ENCODE results near the gene INAFM2. TPM values are rescaled to one million over a fixed set of nuclear protein-coding genes. Genes with fewer than 3 reads are reported as not detected.
A peak's percentile ranks its signal among the peaks of the same experiment; 100 is the strongest.

Gene INAFM2
- total RNA-seq, 1 experiment from 2014 or later, result 8.8 TPM

DNA sequence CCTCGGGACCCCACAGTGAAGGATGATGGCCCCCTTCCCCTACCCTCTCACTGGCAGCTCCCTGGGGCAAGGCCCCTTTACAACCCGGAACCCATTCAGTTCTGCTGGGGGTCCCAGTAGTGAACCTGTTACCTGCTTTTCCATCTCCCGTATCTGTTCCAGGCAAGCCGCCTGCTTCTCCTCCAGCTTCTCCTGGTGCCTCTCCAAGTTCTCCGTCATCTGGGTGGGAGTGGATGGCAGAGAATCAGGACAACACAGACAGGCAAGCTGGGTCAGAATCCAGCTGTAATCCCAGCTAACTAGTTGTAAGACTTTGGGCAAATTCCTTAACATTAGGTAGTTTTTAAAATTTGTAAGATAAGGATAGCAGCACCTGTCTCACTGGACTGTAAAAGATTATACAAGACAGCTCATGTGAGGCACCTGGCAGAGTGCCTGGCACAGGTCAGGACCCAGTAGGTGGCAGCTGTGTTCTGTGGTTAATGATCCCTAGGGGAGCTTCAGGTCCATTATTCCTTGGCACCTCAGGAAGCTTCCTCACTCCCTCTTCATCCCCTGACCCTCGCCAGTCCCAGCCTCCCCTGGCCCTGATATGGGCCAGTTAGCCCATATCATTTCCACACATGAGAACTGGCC, 34.2 kb upstream of the INAFM2 start:
- ChIA-PET POLR2A (no interaction called here), RAD21 (ENCODE audit: low non-redundant PET in 1 of 2, low total read pairs in 2 of 2, uncharacterized antibody in 2 of 2, unreplicated experiment in 2 of 2) (interaction anchor here in 1 of 2 experiments (0.6 to 1.4 kb wide), 5 partner anchors 20 to 254 kb away, joined by 3 to 5 read pairs (median 4); no protein-coding TSS in a partner anchor), CTCF (interaction anchor here (0.6 to 3.3 kb wide), 14 partner anchors 10 to 605 kb away, joined by 3 to 31 read pairs (median 4); partner anchors contain the start of genes PLCB2 and VPS18)
- Histone ChIP-seq H3K36me3 (ENCODE audit: control insufficient read depth in 1 of 2, insufficient read depth in 2 of 2, low read length in 2 of 2) (no peaks in the 10 kb centered on the region), H3K9me3 (ENCODE audit: control insufficient read depth in 1 of 2, insufficient read depth in 1 of 2, low read depth in 1 of 2, low read length in 2 of 2) (no peaks in the 10 kb centered on the region), H4K20me1 (ENCODE audit: insufficient read depth) (no peaks in the 10 kb centered on the region), H3K9ac (ENCODE audit: low read length) (no peak overlapping the region), H3K27ac (ENCODE audit: low read depth, low read length) (no peak overlapping the region), H3K79me2 (ENCODE audit: insufficient read depth, low read length) (no peaks in the 10 kb centered on the region), H2AFZ (ENCODE audit: low read depth, low read length, poor library complexity, severe bottlenecking) (no peak overlapping the region), H3K9me2 (ENCODE audit: insufficient read depth) (no peaks in the 10 kb centered on the region), H3K27me3 (ENCODE audit: insufficient read depth, low read length) (no peaks in the 10 kb centered on the region), H3K4me2 (ENCODE audit: low read length) (peak overlapping the region; percentile 30), H3K4me1 (ENCODE audit: control insufficient read depth in 1 of 2, insufficient read depth in 2 of 2, low read length in 2 of 2) (peaks cover 59 to 65% of the 10 kb centered on the region in 2 experiments), H3K4me3 (replicated peaks in 1 of 2; ENCODE audit: low read depth in 1 of 2, low read length in 2 of 2) (no peak overlapping the region)
- peak; percentile 53 for TF ChIP-seq RAD21 (IDR thresholded peaks at IDR 0.05; ENCODE audit: low read depth)
- no peak for TF ChIP-seq EGR1 (IDR thresholded peaks at IDR 0.05; ENCODE audit: low read depth)
- TF ChIP-seq, protein P1, sequence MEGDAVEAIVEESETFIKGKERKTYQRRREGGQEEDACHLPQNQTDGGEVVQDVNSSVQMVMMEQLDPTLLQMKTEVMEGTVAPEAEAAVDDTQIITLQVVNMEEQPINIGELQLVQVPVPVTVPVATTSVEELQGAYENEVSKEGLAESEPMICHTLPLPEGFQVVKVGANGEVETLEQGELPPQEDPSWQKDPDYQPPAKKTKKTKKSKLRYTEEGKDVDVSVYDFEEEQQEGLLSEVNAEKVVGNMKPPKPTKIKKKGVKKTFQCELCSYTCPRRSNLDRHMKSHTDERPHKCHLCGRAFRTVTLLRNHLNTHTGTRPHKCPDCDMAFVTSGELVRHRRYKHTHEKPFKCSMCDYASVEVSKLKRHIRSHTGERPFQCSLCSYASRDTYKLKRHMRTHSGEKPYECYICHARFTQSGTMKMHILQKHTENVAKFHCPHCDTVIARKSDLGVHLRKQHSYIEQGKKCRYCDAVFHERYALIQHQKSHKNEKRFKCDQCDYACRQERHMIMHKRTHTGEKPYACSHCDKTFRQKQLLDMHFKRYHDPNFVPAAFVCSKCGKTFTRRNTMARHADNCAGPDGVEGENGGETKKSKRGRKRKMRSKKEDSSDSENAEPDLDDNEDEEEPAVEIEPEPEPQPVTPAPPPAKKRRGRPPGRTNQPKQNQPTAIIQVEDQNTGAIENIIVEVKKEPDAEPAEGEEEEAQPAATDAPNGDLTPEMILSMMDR (IDR thresholded peaks at IDR 0.05 in 2 of 3, conservative IDR thresholded peaks at IDR 0.05 in 1 of 3; ENCODE audit: borderline replicate concordance in 1 of 3, insufficient read depth in 1 of 3, low read depth in 2 of 3, low read length in 2 of 3), result peak in 1 of 3 experiments; percentile 31; a peak in 1 of 6 replicates
- no TSS peak for BruUV-seq (replicated peaks)
- ATAC-seq, result no peak
- intact Hi-C loops (cut with micrococcal nuclease), result no loop called here
- DNase-seq (ENCODE audit: low read depth, low spot score), result no peak

DNA sequence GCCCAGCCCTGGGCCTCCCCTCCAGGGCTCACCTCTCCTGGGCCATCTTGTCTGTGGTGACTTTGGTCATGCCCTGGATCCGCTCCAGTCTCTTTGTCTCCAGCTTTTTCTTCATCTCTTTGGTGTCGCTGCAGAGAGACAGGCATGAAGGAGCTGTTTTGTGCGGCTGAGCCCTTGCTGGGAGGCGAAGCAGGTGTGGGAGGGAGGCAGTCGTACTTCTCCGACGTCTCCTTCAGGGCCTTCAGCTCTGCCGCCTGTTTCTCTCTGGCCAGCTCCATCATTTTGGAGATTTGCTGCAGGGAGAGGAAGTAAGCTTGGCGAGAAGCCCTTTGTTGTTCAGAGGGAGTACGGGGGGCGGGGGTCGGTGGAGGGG, 33.0 kb upstream of the INAFM2 start:
- Histone ChIP-seq H3K9me3 (ENCODE audit: control insufficient read depth in 1 of 2, insufficient read depth in 1 of 2, low read depth in 1 of 2, low read length in 2 of 2) (no peaks in the 10 kb centered on the region), H3K4me3 (replicated peaks in 1 of 2; ENCODE audit: low read depth in 1 of 2, low read length in 2 of 2) (no peak overlapping the region), H3K36me3 (ENCODE audit: control insufficient read depth in 1 of 2, insufficient read depth in 2 of 2, low read length in 2 of 2) (no peaks in the 10 kb centered on the region), H3K4me2 (ENCODE audit: low read length) (0 out of 2 replicates have a peak overlapping the region, but pooled peaks have one; percentile 11), H3K4me1 (ENCODE audit: control insufficient read depth in 1 of 2, insufficient read depth in 2 of 2, low read length in 2 of 2) (peaks cover 51 to 57% of the 10 kb centered on the region in 2 experiments), H4K20me1 (ENCODE audit: insufficient read depth) (no peaks in the 10 kb centered on the region), H3K79me2 (ENCODE audit: insufficient read depth, low read length) (no peaks in the 10 kb centered on the region), H3K27me3 (ENCODE audit: insufficient read depth, low read length) (no peaks in the 10 kb centered on the region), H2AFZ (ENCODE audit: low read depth, low read length, poor library complexity, severe bottlenecking) (no peak overlapping the region), H3K27ac (ENCODE audit: low read depth, low read length) (no peak overlapping the region), H3K9me2 (ENCODE audit: insufficient read depth) (no peaks in the 10 kb centered on the region), H3K9ac (ENCODE audit: low read length) (no peak overlapping the region)
- intact Hi-C loops (cut with micrococcal nuclease), result no loop called here
- ATAC-seq, result no peak
- no peak for DNase-seq (ENCODE audit: low read depth, low spot score)
- no TSS peak for BruUV-seq (replicated peaks)
- ChIA-PET CTCF (interaction anchor here (0.7 to 3.3 kb wide), 10 partner anchors 8 to 616 kb away, joined by 3 to 31 read pairs (median 4); partner anchors contain the start of gene ANKRD63), RAD21 (ENCODE audit: low non-redundant PET in 1 of 2, low total read pairs in 2 of 2, uncharacterized antibody in 2 of 2, unreplicated experiment in 2 of 2) (interaction anchor here in 1 of 2 experiments (1.4 kb wide), 1 partner anchor 19 kb away, joined by 3 read pairs; no protein-coding TSS in a partner anchor), POLR2A (interaction anchor here (1.3 kb wide), 1 partner anchor 18 kb away, joined by 6 read pairs; the partner anchor contains the start of gene PLCB2)
- TF ChIP-seq, protein P2, sequence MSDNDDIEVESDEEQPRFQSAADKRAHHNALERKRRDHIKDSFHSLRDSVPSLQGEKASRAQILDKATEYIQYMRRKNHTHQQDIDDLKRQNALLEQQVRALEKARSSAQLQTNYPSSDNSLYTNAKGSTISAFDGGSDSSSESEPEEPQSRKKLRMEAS (IDR thresholded peaks at IDR 0.05), result no peak
- TF ChIP-seq, protein P3, sequence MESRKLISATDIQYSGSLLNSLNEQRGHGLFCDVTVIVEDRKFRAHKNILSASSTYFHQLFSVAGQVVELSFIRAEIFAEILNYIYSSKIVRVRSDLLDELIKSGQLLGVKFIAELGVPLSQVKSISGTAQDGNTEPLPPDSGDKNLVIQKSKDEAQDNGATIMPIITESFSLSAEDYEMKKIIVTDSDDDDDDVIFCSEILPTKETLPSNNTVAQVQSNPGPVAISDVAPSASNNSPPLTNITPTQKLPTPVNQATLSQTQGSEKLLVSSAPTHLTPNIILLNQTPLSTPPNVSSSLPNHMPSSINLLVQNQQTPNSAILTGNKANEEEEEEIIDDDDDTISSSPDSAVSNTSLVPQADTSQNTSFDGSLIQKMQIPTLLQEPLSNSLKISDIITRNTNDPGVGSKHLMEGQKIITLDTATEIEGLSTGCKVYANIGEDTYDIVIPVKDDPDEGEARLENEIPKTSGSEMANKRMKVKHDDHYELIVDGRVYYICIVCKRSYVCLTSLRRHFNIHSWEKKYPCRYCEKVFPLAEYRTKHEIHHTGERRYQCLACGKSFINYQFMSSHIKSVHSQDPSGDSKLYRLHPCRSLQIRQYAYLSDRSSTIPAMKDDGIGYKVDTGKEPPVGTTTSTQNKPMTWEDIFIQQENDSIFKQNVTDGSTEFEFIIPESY (IDR thresholded peaks at IDR 0.05; ENCODE audit: extremely low read depth, insufficient replicate concordance, low read length), result no peak
- TF ChIP-seq SIN3A (IDR thresholded peaks at IDR 0.05; ENCODE audit: low read depth) (no peak), POLR2AphosphoS5 (IDR thresholded peaks at IDR 0.05; ENCODE audit: low read depth, low read length) (no peak), EZH2phosphoT487 (IDR thresholded peaks at IDR 0.05; ENCODE audit: borderline replicate concordance) (no peak), POLR2A (IDR thresholded peaks at IDR 0.05; ENCODE audit: borderline replicate concordance, extremely low read depth, insufficient read depth, insufficient read length) (no peak), YY1 (IDR thresholded peaks at IDR 0.05; ENCODE audit: extremely low read depth, insufficient replicate concordance, low read depth, low read length) (no peak), CBX3 (IDR thresholded peaks at IDR 0.05; ENCODE audit: low read depth) (no peak), SP1 (IDR thresholded peaks at IDR 0.05; ENCODE audit: low read depth) (no peak), ZNF274 (IDR thresholded peaks at IDR 0.05; ENCODE audit: low read depth, low read length) (no peak), ELF1 (IDR thresholded peaks at IDR 0.05; ENCODE audit: borderline replicate concordance, low read depth) (no peak)
- TF ChIP-seq, protein P4, sequence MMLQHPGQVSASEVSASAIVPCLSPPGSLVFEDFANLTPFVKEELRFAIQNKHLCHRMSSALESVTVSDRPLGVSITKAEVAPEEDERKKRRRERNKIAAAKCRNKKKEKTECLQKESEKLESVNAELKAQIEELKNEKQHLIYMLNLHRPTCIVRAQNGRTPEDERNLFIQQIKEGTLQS (IDR thresholded peaks at IDR 0.05), result no peak

All from HCT116 (cell line).